Measurements from ENCODE around the gene KHK. TPM values are rescaled to one million over a fixed set of nuclear protein-coding genes. Genes with fewer than 3 reads are reported as not detected.
"Not testable (repeated sequence)": the region's sequence is repeated elsewhere in the genome, so short reads cannot be mapped to it uniquely, and the experiment has no call there.

KHK gene
- total RNA-seq, 1 donor from 2014 or later, result 2.9 TPM

GRCh38 chr2:27117995-27118524, 31.5 kb downstream of the KHK start:
- Histone ChIP-seq H3K36me3 (no peaks in the 10 kb centered on the region), H3K9me3 (replicated peaks) (no peaks in the 10 kb centered on the region), H3K27ac (replicated peaks) (no peak overlapping the region), H3K27me3 (ENCODE audit: low read depth) (peaks cover 45% of the 10 kb centered on the region), H3K4me1 (peaks cover 15% of the 10 kb centered on the region), H3K4me3 (peak overlapping the region; percentile 60)
- intact Hi-C loops (cut with micrococcal nuclease), result no loop called here
- no peak for TF ChIP-seq CTCF (IDR thresholded peaks at IDR 0.05; ENCODE audit: borderline replicate concordance)
- no peak for DNase-seq

- peaks cover 21% of the 10 kb centered on the region for H3K4me1 ChIP-seq
- H3K27me3 ChIP-seq (ENCODE audit: low read depth), result peaks cover 45% of the 10 kb centered on the region
- H3K27ac ChIP-seq (replicated peaks), result no peak within 1 kb of the TSS
- no peaks in the 10 kb centered on the region for H3K9me3 ChIP-seq (replicated peaks)
- no peaks in the 10 kb centered on the region for H3K36me3 ChIP-seq
- no peak for TF ChIP-seq CTCF (IDR thresholded peaks at IDR 0.05; ENCODE audit: borderline replicate concordance)
- H3K4me3 ChIP-seq, result peak within 1 kb of the TSS; percentile 60
- no peak for DNase-seq
- intact Hi-C loops (cut with micrococcal nuclease), result no loop called here
Observed at GRCh38 chr2:27118525-27119329, 32.2 kb downstream of the KHK start, which contains the start of gene CGREF1. TSS of gene CGREF1 (minus strand) at chr2:27119128. CDS start at chr2:27104366, 14,762 bp downstream.

- Histone ChIP-seq H3K4me1 (peaks cover 26% of the 10 kb centered on the region), H3K27me3 (ENCODE audit: low read depth) (peaks cover 45% of the 10 kb centered on the region), H3K4me3 (peak overlapping the region; percentile 60)
- DNase-seq; H3K27ac ChIP-seq (replicated peaks); H3K36me3 ChIP-seq; intact Hi-C loops (cut with micrococcal nuclease); H3K9me3 ChIP-seq (replicated peaks): not testable (repeated sequence)
Observed at GRCh38 chr2:27119330-27119670, 32.7 kb downstream of the KHK start.

- no peaks in the 10 kb centered on the region for H3K9me3 ChIP-seq (replicated peaks)
- H3K4me1 ChIP-seq, result peaks cover 32% of the 10 kb centered on the region
- H3K4me3 ChIP-seq, result no peak overlapping the region
- H3K27ac ChIP-seq (replicated peaks), result no peak overlapping the region
- intact Hi-C loops (cut with micrococcal nuclease), result no loop called here
- TF ChIP-seq CTCF (IDR thresholded peaks at IDR 0.05; ENCODE audit: borderline replicate concordance), result no peak
- peaks cover 32% of the 10 kb centered on the region for H3K27me3 ChIP-seq (ENCODE audit: low read depth)
- no peak for DNase-seq
- no peaks in the 10 kb centered on the region for H3K36me3 ChIP-seq
Observed at GRCh38 chr2:27121906-27122305, 35.3 kb downstream of the KHK start.

GRCh38 chr2:27122791-27123190, 36.2 kb downstream of the KHK start:
- H3K36me3 ChIP-seq, result no peaks in the 10 kb centered on the region
- intact Hi-C loops (cut with micrococcal nuclease), result no loop called here

More at GRCh38 chr2:27122791-27123190, 36.2 kb downstream of the KHK start:
- H3K27ac ChIP-seq (replicated peaks), result peak overlapping the region; percentile 78
- H3K4me3 ChIP-seq, result peak overlapping the region; percentile 75
- peaks cover 23% of the 10 kb centered on the region for H3K27me3 ChIP-seq (ENCODE audit: low read depth)
- no peak for TF ChIP-seq CTCF (IDR thresholded peaks at IDR 0.05; ENCODE audit: borderline replicate concordance)
- H3K4me1 ChIP-seq, result peaks cover 32% of the 10 kb centered on the region
- no peaks in the 10 kb centered on the region for H3K9me3 ChIP-seq (replicated peaks)
- DNase-seq, result no peak

All from left ventricle myocardium inferior (tissue), 1 donor.